HG03469 (cell line): ENCODE data around the gene RFTN1.

Experiments used
- ATAC-seq: cut with Tn5 transposase; IDR thresholded peaks from one replicate; pipeline ENCODE4 v1.9.1; 2021; ENCODE audit warnings: mild to moderate bottlenecking, moderate library complexity, moderate number of reproducible peaks; ENCODE audit not compliant: unreplicated experiment

The RFTN1 gene

GRCh38 chr3:16513141-16514020 is at the start of gene RFTN1:
RFTN1 (minus strand) TSS chr3:16513699; CDS start chr3:16493869, 19,830 bp downstream.
- ATAC-seq: no peak

GRCh38 chr3:16559653-16560365 is 46.3 kb upstream of the RFTN1 start:
- ATAC-seq: no peak

- ATAC-seq: no peak
Measured at GRCh38 chr3:16554126-16554525, 40.6 kb upstream of the RFTN1 start.

- ATAC-seq: no peak
Measured at GRCh38 chr3:16552757-16553156, 39.3 kb upstream of the RFTN1 start.

GRCh38 chr3:16551342-16551976 is 38.0 kb upstream of the RFTN1 start:
- no peak for ATAC-seq

GRCh38 chr3:16550676-16551341 is 37.3 kb upstream of the RFTN1 start:
- peak; percentile 95 for ATAC-seq

- ATAC-seq: peak; percentile 7
Measured at GRCh38 chr3:16550305-16550675, 36.8 kb upstream of the RFTN1 start.

GRCh38 chr3:16548721-16549120 is 35.2 kb upstream of the RFTN1 start:
- no peak for ATAC-seq

GRCh38 chr3:16547561-16548357 is 34.3 kb upstream of the RFTN1 start:
- no peak for ATAC-seq

GRCh38 chr3:16546186-16547010 is 32.9 kb upstream of the RFTN1 start:
- no peak for ATAC-seq

- ATAC-seq: no peak
Measured at GRCh38 chr3:16545413-16546185, 32.1 kb upstream of the RFTN1 start.

GRCh38 chr3:16543242-16543864 is 29.9 kb upstream of the RFTN1 start:
- no peak for ATAC-seq

GRCh38 chr3:16538507-16538906 is 25.0 kb upstream of the RFTN1 start:
- no peak for ATAC-seq

- no peak for ATAC-seq
Measured at GRCh38 chr3:16536996-16537395, 23.5 kb upstream of the RFTN1 start.

GRCh38 chr3:16536344-16536663 is 22.8 kb upstream of the RFTN1 start:
- ATAC-seq: no peak

GRCh38 chr3:16534640-16535262 is 21.3 kb upstream of the RFTN1 start:
- ATAC-seq: no peak

GRCh38 chr3:16533928-16534574 is 20.6 kb upstream of the RFTN1 start:
- ATAC-seq: no peak
